CD14-positive monocyte (primary cell): ENCODE results near the gene CDC14A. TPM values are rescaled to one million over a fixed set of nuclear protein-coding genes. Genes with fewer than 3 reads are reported as not detected.

Experiments used
- DNase-seq, 3 donors: peaks; one replicate each; pipeline ENCODE4 v3.0.0-alpha.2; 2011 to 2022
- H2AFZ ChIP-seq: 2 replicates; pipeline ENCODE4 v1.6.0; 2012; ENCODE audit warnings: mild to moderate bottlenecking, low read depth, low read length, inconsistent platforms; ENCODE audit not compliant: insufficient read depth, poor library complexity, severe bottlenecking
- H3K27ac ChIP-seq, 2 donors: 1 replicate in 1 of 2; 2 replicates in 1 of 2; pipeline ENCODE4 v1.5.1; 2012 to 2013; ENCODE audit warnings: low read length in 2 of 2, control low read depth in 1 of 2, inconsistent platforms in 1 of 2, low read depth in 1 of 2, mild to moderate bottlenecking in 1 of 2
- H3K27me3 ChIP-seq, 2 donors: one replicate each; pipeline versions ENCODE4 v1.6.0 to v1.6.1; 2011 to 2013; ENCODE audit warnings: low read length in 2 of 2; ENCODE audit not compliant: control insufficient read depth in 2 of 2, insufficient read depth in 2 of 2
- H3K36me3 ChIP-seq, 2 donors: replicated peaks in 1 of 2; 1 replicate in 1 of 2; 2 replicates in 1 of 2; pipeline versions ENCODE4 v1.5.1 to v1.6.1; 2012 to 2013; ENCODE audit warnings: low read length in 2 of 2, control low read depth in 1 of 2, inconsistent platforms in 1 of 2, mild to moderate bottlenecking in 1 of 2; ENCODE audit not compliant: insufficient read depth in 2 of 2, control insufficient read depth in 1 of 2
- H3K4me1 ChIP-seq, 2 donors: 1 replicate in 1 of 2; 2 replicates in 1 of 2; pipeline versions ENCODE4 v1.5.1 to v1.6.1; 2012 to 2013; ENCODE audit warnings: low read length in 2 of 2, control low read depth in 1 of 2, inconsistent platforms in 1 of 2, mild to moderate bottlenecking in 1 of 2, moderate library complexity in 1 of 2; ENCODE audit not compliant: insufficient read depth in 2 of 2, control insufficient read depth in 1 of 2
- H3K4me2 ChIP-seq: replicated peaks from 2 replicates; pipeline ENCODE3; 2012; ENCODE audit warnings: low read length, moderate library complexity, mild to moderate bottlenecking; ENCODE audit not compliant: poor library complexity, severe bottlenecking; ENCODE audit errors: extremely low read depth
- H3K4me3 ChIP-seq, 3 experiments: fragments of 200-600 bp in 1 of 3; sonication (generic) in 1 of 3; replicated peaks in 1 of 3; 1 replicate in 2 of 3; 2 replicates in 1 of 3; pipeline ENCODE4 v1.5.1; 2011 to 2013; ENCODE audit warnings: low read length in 3 of 3, mild to moderate bottlenecking in 3 of 3, control low read depth in 2 of 3, low read depth in 2 of 3, inconsistent platforms in 1 of 3, moderate library complexity in 1 of 3
- H3K79me2 ChIP-seq: 2 replicates; pipeline ENCODE4 v1.6.0; 2012; ENCODE audit warnings: mild to moderate bottlenecking, control low read depth, inconsistent platforms, low read length, moderate library complexity; ENCODE audit not compliant: insufficient read depth
- H3K9ac ChIP-seq: 2 replicates; pipeline ENCODE4 v1.6.0; 2017; ENCODE audit warnings: low read length, mild to moderate bottlenecking; ENCODE audit not compliant: insufficient read depth, poor library complexity, severe bottlenecking
- H3K9me3 ChIP-seq, 2 donors: replicated peaks in 1 of 2; 1 replicate in 1 of 2; 2 replicates in 1 of 2; pipeline versions ENCODE4 v1.5.1 to v1.6.1; 2012 to 2013; ENCODE audit warnings: low read length in 2 of 2, control low read depth in 1 of 2; ENCODE audit not compliant: control insufficient read depth in 1 of 2, insufficient read depth in 1 of 2
- H4K20me1 ChIP-seq: 2 replicates; pipeline ENCODE4 v1.6.0; 2012; ENCODE audit warnings: mild to moderate bottlenecking, low read length, control low read depth, moderate library complexity; ENCODE audit not compliant: insufficient read depth
- H3K27ac Mint-ChIP-seq, 7 donors: one replicate each; pipeline ENCODE4 v1.8.0; 2020; ENCODE audit warnings: mild to moderate bottlenecking in 7 of 7, mixed read lengths in 7 of 7, moderate library complexity in 6 of 7, inconsistent platforms in 2 of 7
- H3K27me3 Mint-ChIP-seq, 3 donors: one replicate each; pipeline ENCODE4 v1.8.0; 2021 to 2022; ENCODE audit warnings: low read depth in 3 of 3, mild to moderate bottlenecking in 3 of 3, mixed read lengths in 3 of 3, moderate library complexity in 3 of 3, inconsistent platforms in 1 of 3
- H3K36me3 Mint-ChIP-seq, 2 donors: one replicate each; pipeline ENCODE4 v1.8.0; 2020; ENCODE audit warnings: mixed read lengths in 2 of 2, inconsistent platforms in 1 of 2, mild to moderate bottlenecking in 1 of 2
- H3K4me1 Mint-ChIP-seq: one replicate; pipeline ENCODE4 v1.8.0; 2020; ENCODE audit warnings: mild to moderate bottlenecking, mixed read lengths
- H3K4me3 Mint-ChIP-seq, 2 donors: one replicate each; pipeline ENCODE4 v1.8.0; 2020; ENCODE audit warnings: mild to moderate bottlenecking in 2 of 2, mixed read lengths in 2 of 2, moderate library complexity in 1 of 2
- H3K9me3 Mint-ChIP-seq, 7 donors: one replicate each; pipeline ENCODE4 v1.8.0; 2020 to 2022; ENCODE audit warnings: mixed read lengths in 7 of 7, mild to moderate bottlenecking in 6 of 7, moderate library complexity in 6 of 7, inconsistent platforms in 2 of 7
- CTCF ChIP-seq: fragments of 200-600 bp; IDR thresholded peaks from one replicate; pipeline ENCODE4 v1.8.0; 2022; ENCODE audit warnings: antibody characterized with exemption, mild to moderate bottlenecking
- WGBS: methylation state at CpG from one replicate; pipeline ENCODE4 v1.1.5; 2013; ENCODE audit warnings: missing lambda C conversion rate; ENCODE audit not compliant: insufficient coverage; 5-methylcytosine and 5-hydroxymethylcytosine counted together
- intact Hi-C, 2 donors: fragments of 100-400 bp; cut with micrococcal nuclease; formaldehyde crosslinking; loops; one replicate each; pipeline versions ENCODE4 v1.15.0 to v1.15.1; 2023
- polyA plus RNA-seq, 3 donors: library from polyadenylated mRNA; depleted of rRNA in 1 of 3; unstranded in 2 of 3; stranded (reverse) in 1 of 3; fragments of 300-500 nt in 2 of 3; fragments of >200 nt in 1 of 3; fragmentation: Illumina TruSeq in 2 of 3; gene quantifications; 1 replicate in 2 of 3; 2 replicates in 1 of 3; pipeline ENCODE4 v1.2.3, GENCODE V29; 2012 to 2021

The CDC14A gene
- polyA plus RNA-seq, 3 donors: 4.2 to 9.2 (median 6.1) TPM

- no peak for DNase-seq
- Mint-ChIP-seq H3K9me3 (peaks cover 0 to 3% (median 0%) of the 10 kb centered on the region in 7 donors), H3K4me1 (peaks cover 35% of the 10 kb centered on the region), H3K4me3 (no peak overlapping the region), H3K27ac (no peak overlapping the region), H3K36me3 (peaks cover 37 to 42% of the 10 kb centered on the region in 2 donors), H3K27me3 (no peaks in the 10 kb centered on the region)
- Histone ChIP-seq H3K79me2 (peaks cover 100% of the 10 kb centered on the region), H4K20me1 (peaks cover 74% of the 10 kb centered on the region), H3K9me3 (no peaks in the 10 kb centered on the region), H3K4me3 (no peak overlapping the region), H3K9ac (no peak overlapping the region), H3K4me1 (peaks cover 20 to 30% of the 10 kb centered on the region in 2 donors), H3K4me2 (no peak overlapping the region), H3K27ac (no peak overlapping the region), H3K36me3 (peaks cover 14 to 46% of the 10 kb centered on the region in 2 donors), H2AFZ (no peak overlapping the region), H3K27me3 (no peaks in the 10 kb centered on the region)
- no peak for TF ChIP-seq CTCF
- WGBS: no CpG with 5 or more reads among the region's 4 CpGs
- intact Hi-C loops: no loop called here
Measured at GRCh38 chr1:100363831-100364230, 11.5 kb downstream of the CDC14A start.

- WGBS: 100% methylated on average over 1 of the region's 3 CpGs
- Histone ChIP-seq H3K27me3 (no peaks in the 10 kb centered on the region), H3K9me3 (no peaks in the 10 kb centered on the region), H3K36me3 (peaks cover 14 to 46% of the 10 kb centered on the region in 2 donors), H3K79me2 (peaks cover 100% of the 10 kb centered on the region), H3K9ac (no peak overlapping the region), H3K27ac (peak overlapping the region in 1 of 2 donors; percentile 1), H3K4me3 (no peak overlapping the region), H4K20me1 (peaks cover 73% of the 10 kb centered on the region), H3K4me2 (no peak overlapping the region), H2AFZ (no peak overlapping the region), H3K4me1 (peaks cover 11 to 21% of the 10 kb centered on the region in 2 donors)
- no peak for DNase-seq
- Mint-ChIP-seq H3K27me3 (no peaks in the 10 kb centered on the region), H3K4me3 (no peak overlapping the region), H3K9me3 (peaks cover 0 to 3% (median 0%) of the 10 kb centered on the region in 7 donors), H3K4me1 (peaks cover 26% of the 10 kb centered on the region), H3K36me3 (peaks cover 41 to 50% of the 10 kb centered on the region in 2 donors), H3K27ac (no peak overlapping the region)
- no peak for TF ChIP-seq CTCF
- intact Hi-C loops: no loop called here
Measured at GRCh38 chr1:100364697-100365096, 12.4 kb downstream of the CDC14A start.
